Activated CD8-positive, alpha-beta T cell treated with anti-CD3 and anti-CD28 coated beads for 36 hours (primary cell): ENCODE data around the gene HOMER3. TPM values are rescaled to one million over a fixed set of nuclear protein-coding genes. Genes with fewer than 3 reads are reported as not detected.

Source experiments
- ATAC-seq: fragments of 200-7000 bp; cut with Tn5 transposase; one replicate; pipeline ENCODE4 v1.10.0; 2021; ENCODE audit warnings: mild to moderate bottlenecking, moderate library complexity
- CTCF ChIA-PET: fragments of 350-600 bp; sonication (Branson Sonifier 250); formaldehyde crosslinking; loops from one replicate; lab custom pipeline; 2021; ENCODE audit warnings: antibody characterized with exemption; lab: Charles Lee
- POLR2A ChIA-PET: fragments of 350-600 bp; sonication (Branson Sonifier 250); formaldehyde crosslinking; loops from one replicate; lab custom pipeline; 2021; ENCODE audit warnings: antibody characterized with exemption; lab: Charles Lee
- DNase-seq: peaks from one replicate; pipeline ENCODE4 v3.0.0-alpha.2; 2020
- H3K27ac Mint-ChIP-seq: one replicate; pipeline ENCODE4 v1.8.0; 2021; ENCODE audit warnings: mild to moderate bottlenecking, mixed read lengths
- H3K27me3 Mint-ChIP-seq: one replicate; pipeline ENCODE4 v1.8.0; 2021; ENCODE audit warnings: mixed read lengths
- H3K36me3 Mint-ChIP-seq: one replicate; pipeline ENCODE4 v1.8.0; 2021; ENCODE audit warnings: low read depth, mixed read lengths
- H3K4me1 Mint-ChIP-seq: one replicate; pipeline ENCODE4 v1.8.0; 2021; ENCODE audit warnings: low read depth, mixed read lengths
- H3K4me3 Mint-ChIP-seq: one replicate; pipeline ENCODE4 v1.8.0; 2021; ENCODE audit warnings: mild to moderate bottlenecking, moderate library complexity, mixed read lengths
- H3K9me3 Mint-ChIP-seq: one replicate; pipeline ENCODE4 v1.8.0; 2021; ENCODE audit warnings: mixed read lengths
- CTCF ChIP-seq: fragments of 200-600 bp; IDR thresholded peaks from one replicate; pipeline ENCODE4 v1.8.0; 2022; ENCODE audit warnings: antibody characterized with exemption, mild to moderate bottlenecking
- intact Hi-C: fragments of 100-400 bp; cut with micrococcal nuclease; formaldehyde crosslinking; loops from one replicate; pipeline ENCODE4 v1.10.0; 2022
- total RNA-seq, 2 experiments: library from RNA; stranded (reverse); gene quantifications; one replicate each; pipeline ENCODE4 v1.2.3, GENCODE V29; 2021

HOMER3 gene
- total RNA-seq, 2 experiments from 2014 or later, result 0.36 to 0.51 TPM

GRCh38 chr19:18933297-18933696, 7.7 kb downstream of the HOMER3 start:
- Mint-ChIP-seq H3K9me3 (no peaks in the 10 kb centered on the region), H3K4me3 (no peak overlapping the region), H3K36me3 (peaks cover 2% of the 10 kb centered on the region), H3K27ac (no peak overlapping the region), H3K4me1 (peaks cover 3% of the 10 kb centered on the region), H3K27me3 (peaks cover 15% of the 10 kb centered on the region)
- DNase-seq (no peak), ATAC-seq (no peak)
- ChIA-PET POLR2A (no interaction called here), CTCF (no interaction called here)
- TF ChIP-seq CTCF, result no peak
- intact Hi-C loops, result no loop called here

- intact Hi-C loops, result no loop called here
- Mint-ChIP-seq H3K27me3 (peaks cover 14% of the 10 kb centered on the region), H3K4me1 (peaks cover 3% of the 10 kb centered on the region), H3K36me3 (peaks cover 5% of the 10 kb centered on the region), H3K9me3 (no peaks in the 10 kb centered on the region), H3K27ac (no peak overlapping the region), H3K4me3 (peak overlapping the region; percentile 64)
- POLR2A ChIA-PET, result interaction anchor here (0.7 to 4.5 kb wide), 3 partner anchors 9 to 13 kb away, joined by 3 to 33 read pairs (median 4); partner anchors contain the start of genes COPE and DDX49
- ATAC-seq, result peak; percentile 98
- CTCF ChIA-PET, result no interaction called here
- DNase-seq, result peak; percentile 90
- no peak for TF ChIP-seq CTCF
Observed at GRCh38 chr19:18932216-18932841, 8.7 kb downstream of the HOMER3 start.

DNA sequence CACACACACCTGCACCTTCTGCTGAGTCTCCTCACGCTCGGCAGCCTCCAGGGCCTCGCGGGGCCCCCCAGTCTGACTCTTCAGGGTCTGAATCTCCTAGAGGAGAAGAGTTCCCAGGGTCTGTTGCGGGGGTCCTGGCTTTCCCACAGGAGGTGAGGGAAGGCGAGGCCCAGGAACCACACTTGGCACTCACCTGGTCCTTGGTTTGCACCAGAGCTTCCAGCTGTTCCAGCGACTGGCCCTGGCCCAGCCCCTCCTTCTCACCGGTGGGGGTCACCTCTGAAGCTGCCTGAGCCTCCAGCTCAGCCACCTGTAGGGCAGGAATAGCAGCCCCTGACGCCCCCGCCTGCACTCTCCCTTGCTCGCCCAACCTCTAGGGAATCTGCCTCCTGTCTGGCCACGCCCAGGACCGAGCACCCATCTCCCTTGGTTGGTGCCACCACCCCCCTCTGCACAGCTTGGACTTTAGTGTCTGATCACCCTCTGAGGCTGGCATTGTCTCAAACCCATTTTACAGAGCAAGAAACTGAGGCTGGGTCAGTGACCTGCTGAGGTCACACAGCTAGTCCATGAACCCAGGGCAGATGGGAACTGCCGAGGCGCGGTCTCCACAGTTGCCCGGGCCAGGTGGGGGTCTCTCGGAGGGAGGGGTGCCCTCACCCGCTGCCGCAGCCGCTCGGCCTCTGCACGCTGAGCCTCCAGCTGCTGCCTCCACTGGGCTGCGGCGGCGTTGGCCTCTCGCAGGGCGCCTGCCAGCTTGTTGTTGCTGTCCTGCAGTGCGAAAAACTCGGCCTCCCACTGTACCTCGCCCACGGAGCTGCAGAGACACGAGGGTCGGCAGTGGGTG, 9.5 kb downstream of the HOMER3 start:
- no peak for TF ChIP-seq CTCF
- Mint-ChIP-seq H3K4me1 (peaks cover 3% of the 10 kb centered on the region), H3K9me3 (no peaks in the 10 kb centered on the region), H3K36me3 (peaks cover 5% of the 10 kb centered on the region), H3K27ac (no peak overlapping the region), H3K4me3 (no peak overlapping the region), H3K27me3 (peaks cover 14% of the 10 kb centered on the region)
- DNase-seq (no peak), ATAC-seq (no peak)
- CTCF ChIA-PET, result no interaction called here
- intact Hi-C loops, result no loop called here
- POLR2A ChIA-PET, result interaction anchor here (0.6 to 4.5 kb wide), 5 partner anchors 9 to 564 kb away, joined by 3 to 33 read pairs (median 3); partner anchors contain the start of genes COPE and DDX49

- CTCF ChIA-PET, result no interaction called here
- intact Hi-C loops, result no loop called here
Observed at GRCh38 chr19:18929311-18929710, 11.7 kb downstream of the HOMER3 start.

More at GRCh38 chr19:18929311-18929710, 11.7 kb downstream of the HOMER3 start:
- Mint-ChIP-seq H3K4me1 (peaks cover 3% of the 10 kb centered on the region), H3K4me3 (no peak overlapping the region), H3K9me3 (no peaks in the 10 kb centered on the region), H3K27ac (no peak overlapping the region), H3K36me3 (peaks cover 17% of the 10 kb centered on the region), H3K27me3 (peaks cover 13% of the 10 kb centered on the region)
- TF ChIP-seq CTCF, result no peak
- POLR2A ChIA-PET, result interaction anchor here (1.1 to 4.5 kb wide), 3 partner anchors 10 to 12 kb away, joined by 3 to 33 read pairs (median 4); partner anchors contain the start of genes COPE and DDX49
- ATAC-seq (no peak), DNase-seq (no peak)
